ENCODE data around the gene SLC2A5.

Gene SLC2A5

GRCh38 chr1:9087411-9088125, 18.1 kb upstream of the SLC2A5 start:
- no peak for DNase-seq

DNA sequence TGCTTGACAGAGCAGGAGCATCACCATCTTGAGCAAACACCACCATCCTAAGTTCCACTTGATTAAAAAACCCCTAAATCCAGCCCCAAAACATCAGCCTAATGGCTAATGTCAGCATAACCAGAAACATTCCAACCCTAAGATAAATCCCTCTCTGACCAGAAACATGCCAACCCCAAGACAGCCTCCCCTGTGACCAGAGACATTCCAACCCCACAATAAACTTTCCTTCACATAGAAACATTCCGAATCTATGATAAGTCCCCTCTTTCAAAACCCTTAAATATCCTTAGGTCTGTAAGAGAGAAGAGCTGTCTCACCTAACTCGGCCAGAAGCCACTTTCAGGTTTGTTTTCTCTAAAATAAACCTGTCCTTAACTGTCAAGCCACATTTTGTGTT, 17.4 kb upstream of the SLC2A5 start:
- no peak for DNase-seq

GRCh38 chr1:9086045-9086444, 16.6 kb upstream of the SLC2A5 start:
- DNase-seq: no peak

- DNase-seq: no peak
Measured at GRCh38 chr1:9085306-9085940, 16.0 kb upstream of the SLC2A5 start.

GRCh38 chr1:9084906-9085305, 15.5 kb upstream of the SLC2A5 start:
- DNase-seq: no peak

- DNase-seq: no peak
Measured at GRCh38 chr1:9081473-9081872, 12.0 kb upstream of the SLC2A5 start.

DNA sequence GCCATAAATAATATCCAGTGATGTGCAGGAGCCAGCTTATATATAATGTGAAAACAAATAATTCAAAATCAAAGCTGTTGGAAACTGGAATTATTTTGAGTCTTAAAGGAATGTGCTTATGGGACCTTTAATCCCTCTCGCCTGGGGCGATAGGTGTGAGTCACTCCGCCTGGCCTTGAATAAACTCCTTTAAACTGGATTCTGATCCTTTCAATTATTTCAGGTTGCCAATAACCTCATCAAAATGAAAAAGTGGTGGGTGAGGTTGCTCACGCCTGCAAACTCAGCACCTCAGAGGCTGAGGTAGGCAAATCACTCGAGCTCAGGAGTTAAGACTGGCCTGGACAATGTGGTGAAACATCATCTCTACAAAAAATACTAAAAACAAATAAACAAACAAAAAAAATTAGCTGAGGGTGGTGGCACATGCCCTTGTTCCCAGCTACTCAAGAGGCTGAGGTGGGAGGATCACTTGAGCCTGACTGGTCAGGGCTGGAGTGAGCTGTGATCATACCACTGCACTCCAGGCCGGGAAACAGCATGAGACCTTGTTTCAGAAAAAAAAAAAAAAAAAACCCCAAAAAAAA, 11.4 kb upstream of the SLC2A5 start:
- no peak for DNase-seq

DNA sequence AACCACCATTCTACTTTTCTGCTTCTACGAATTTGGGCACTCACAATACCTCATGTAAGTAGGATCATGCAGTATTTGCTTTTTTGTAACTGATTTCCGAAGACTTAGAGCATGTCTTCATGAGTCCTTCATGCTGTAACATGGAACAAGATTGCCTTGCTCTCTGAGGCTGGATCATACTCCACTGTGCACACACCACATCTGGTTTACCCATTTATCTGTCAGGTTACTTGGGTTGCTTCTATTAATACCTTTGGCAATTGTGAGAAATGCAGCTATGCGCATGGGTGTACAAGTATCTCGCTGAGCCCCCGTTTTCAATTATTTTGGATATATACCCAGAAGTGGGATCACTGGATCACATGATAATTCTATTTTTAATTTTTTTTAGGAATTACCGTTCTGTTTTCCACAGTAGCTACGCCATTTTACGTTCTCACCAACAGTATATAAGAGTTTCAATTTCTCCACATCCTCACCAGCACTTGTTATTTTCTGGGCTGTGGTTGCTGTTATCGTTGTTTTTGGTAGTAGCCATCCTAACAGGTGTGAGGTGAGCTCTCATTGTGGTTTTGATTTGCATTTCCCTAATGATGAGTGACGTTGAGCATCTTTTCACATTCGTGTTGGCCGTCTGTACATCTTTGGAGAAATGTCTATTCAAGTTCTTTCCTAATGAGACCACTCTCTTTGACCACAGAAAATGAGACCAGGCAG, 10.7 kb upstream of the SLC2A5 start:
- DNase-seq: no peak

DNA sequence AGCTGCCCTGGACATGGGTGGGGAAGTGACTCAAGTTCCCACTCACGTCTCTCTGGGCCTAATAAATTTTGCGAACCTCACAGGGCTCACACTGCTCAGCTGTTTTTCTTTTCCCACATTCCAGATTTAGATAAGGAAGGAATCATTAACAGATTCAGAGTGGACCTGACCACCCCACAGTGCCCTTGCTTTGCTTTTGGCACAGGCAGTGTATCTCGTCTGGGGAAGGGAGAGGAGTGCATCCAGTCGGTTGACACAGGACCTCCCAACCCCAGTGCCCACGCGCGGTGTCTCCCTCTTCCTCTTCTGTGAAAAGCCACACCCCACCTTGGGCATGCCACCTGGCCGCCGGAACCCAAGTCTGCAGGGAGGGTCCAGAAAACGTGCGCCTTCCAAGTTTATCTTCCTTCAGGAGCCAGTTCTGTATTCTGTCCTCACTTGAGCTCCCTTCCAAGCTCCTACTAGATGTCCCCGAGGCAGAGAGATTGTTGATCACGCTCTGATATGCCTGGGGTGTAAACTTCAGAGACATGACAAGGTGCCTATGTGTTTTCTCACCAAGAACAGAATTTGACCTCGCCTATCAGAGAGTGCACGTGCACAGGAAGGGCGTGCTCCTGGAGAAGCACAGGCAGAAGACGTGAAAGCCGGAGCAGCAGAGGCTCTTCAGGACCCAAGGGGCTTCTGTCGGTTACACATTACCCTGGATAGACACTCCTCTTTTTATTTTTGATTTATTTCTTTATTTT, 9.5 kb upstream of the SLC2A5 start:
- no peak for DNase-seq

DNA sequence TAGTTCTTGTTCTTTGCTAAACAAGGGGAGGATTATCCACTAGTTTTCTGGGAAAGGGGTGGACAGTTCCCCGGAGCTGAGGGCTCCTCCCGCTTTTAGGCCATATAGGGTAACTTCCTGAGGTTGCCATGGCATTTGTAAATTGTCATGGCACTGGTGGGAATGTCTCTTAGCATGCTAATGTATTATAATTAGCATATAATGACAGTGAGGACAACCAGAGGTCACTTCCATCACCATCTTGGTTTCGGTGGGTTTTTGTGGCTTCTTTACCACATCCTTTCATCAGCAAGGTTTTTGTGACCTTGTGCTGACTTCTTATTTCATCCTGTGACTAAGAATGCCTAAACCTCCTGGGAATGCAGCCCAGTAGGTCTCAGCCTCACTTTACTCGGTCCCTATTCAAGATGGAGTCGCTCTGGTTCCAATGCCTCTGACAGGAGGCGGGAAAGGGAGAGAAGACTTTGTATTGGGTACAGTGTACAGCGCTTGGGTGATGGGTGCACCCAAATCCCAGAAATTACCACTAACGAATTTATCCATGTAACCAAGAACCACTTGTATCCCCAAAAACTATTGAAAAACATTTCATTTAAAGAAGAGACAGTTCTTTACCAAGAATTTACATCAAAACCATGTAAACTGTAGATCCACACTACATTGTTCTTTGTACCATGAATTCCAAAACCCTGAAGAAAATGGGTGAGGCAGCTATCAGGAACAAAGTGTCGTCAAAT, 8.7 kb upstream of the SLC2A5 start:
- DNase-seq: peak; percentile 44

GRCh38 chr1:9075022-9075421, 5.6 kb upstream of the SLC2A5 start:
- no peak for DNase-seq

- no peak for DNase-seq
Measured at GRCh38 chr1:9073143-9073542, 3.7 kb upstream of the SLC2A5 start.

DNA sequence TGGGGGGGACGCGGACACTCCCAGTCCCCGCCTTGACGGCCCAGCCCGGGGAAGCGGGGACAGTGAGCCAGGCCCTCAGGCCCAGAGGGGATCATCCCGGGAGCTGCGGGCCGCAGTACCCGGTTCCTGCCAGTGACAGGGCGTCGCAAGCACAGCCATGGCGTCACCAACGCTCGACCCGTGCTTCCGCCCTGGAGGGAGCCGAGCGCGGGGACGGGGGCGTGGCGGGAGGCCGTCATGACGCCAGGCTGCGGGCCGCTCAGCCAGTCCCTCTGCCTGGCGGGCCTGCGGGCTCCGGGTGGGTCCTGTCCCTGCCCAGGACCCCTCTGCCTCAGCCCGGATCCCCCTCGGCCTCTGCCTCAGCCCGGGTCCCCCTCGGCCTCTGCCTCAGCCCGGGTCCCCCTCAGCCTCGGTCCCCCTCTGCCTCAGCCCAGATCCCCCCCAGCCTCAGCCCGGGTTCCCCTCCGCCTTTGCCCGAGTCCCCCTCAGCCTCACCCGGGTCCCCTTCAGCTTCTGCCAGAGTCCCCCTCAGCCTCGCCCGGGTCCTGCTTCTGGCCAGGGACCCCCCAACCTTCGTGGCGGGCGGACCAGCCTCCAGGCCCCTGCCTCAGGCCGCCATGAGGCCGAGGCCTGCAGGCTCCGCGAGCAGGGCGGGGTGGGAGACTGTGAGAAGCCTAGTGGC, 2.3 kb upstream of the SLC2A5 start:
- no peak for DNase-seq

- no peak for DNase-seq
Measured at GRCh38 chr1:9070486-9070885, 1.1 kb upstream of the SLC2A5 start.

DNA sequence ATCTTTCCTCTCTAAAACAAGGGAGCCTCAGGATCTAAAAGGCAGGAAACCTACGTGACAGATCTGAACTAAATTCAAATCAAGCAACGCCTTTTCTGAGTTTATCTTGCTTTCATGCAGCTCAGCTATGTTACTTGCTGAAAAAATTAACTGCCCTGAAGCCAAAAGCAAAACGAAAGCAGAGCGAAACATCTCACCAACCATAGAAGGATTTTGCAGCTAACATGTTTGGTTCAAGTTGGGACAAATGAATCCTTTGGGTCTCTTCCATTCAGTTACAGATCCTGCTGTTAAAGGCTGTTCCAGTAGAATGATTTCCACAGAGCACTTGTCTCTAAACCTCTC, 482 bp downstream of the SLC2A5 start:
- DNase-seq: no peak

DNA sequence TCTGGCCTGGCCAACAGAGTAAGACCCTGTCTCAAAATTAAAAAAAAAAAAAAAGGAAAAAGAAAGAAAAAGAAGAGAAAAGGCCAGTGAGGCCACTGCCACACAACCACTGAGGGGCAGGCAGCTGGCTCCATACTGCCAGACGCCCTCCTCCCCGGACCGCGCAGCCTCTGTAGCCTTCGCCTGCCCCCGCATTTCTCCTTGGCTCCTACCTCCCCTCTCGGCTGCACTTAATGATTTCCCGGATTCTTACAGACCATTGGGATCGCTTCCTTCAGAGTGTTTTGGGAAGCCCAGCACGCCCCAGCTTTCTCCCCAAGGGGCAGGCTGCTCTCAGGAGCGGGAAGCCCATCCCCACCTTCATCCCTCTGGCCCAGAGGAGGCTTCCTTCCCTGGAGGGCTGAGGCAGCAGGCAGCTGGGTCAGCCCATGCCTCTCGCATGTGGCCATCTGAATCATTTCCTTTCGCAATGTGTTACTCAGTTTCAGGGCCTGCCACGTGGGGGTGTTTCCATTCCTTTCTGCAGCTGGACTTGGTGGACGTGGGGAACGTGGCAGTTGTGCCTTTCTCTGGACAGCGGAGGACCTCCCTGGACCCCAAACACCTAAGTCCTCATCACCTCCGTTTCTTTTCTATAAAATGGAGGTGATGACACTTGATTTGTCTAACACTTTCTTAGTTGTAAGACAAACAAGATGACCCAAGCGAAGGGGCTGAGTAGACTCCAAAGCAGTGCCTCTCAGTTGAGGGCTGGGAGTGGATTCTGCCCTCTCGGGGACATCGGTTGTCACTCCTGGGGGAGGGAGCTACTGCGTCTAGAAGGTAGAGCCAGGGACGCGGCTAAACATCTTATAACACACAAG, 2.3 kb downstream of the SLC2A5 start:
- DNase-seq: no peak

DNA sequence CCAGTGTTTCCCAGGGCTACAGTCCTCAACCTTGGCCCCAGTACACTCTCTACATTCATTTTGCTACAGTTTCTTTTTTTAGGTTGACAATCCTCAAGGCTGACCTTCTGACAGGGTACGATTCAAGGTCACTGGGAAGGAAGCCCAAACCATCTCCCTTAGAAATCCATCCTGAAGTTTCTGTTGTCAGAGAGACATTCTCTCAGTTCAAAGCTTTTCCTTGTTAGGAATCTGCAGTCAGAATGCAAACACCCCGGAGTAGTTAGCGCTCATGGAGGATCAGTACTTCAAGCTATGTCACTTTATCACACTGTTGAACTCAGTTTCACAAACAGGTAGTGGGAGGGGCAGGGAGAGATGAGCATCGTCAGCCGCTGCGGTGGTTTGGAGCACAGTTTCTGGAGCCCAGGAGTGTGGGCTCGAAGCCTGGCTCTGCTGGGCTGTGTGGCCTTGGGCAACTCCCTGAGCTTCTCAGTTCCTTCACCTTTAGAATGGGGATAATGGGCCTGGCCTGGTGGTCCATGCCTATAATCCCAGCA, 4.2 kb downstream of the SLC2A5 start:
- DNase-seq: no peak

DNA sequence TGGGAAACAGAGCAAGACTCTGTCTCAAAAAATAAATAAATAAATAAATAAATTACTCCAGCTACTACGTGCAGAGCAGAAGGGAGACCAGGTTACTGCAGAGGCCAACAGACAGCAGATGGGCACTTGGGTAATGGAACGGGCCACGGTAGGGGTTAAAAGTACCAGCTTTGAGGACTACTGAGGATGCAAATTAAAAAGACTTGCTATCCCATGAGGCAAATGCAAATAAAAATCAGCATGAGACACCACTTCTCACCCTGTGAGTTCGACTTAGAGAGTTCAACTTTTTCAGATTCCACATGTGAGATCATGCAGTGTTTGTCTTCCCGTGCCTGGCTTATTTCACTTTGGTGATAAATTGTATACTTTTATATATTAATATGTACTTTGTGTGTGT, 6.6 kb downstream of the SLC2A5 start:
- no peak for DNase-seq

GRCh38 chr1:9062021-9062471, 7.4 kb downstream of the SLC2A5 start:
- no peak for DNase-seq

DNA sequence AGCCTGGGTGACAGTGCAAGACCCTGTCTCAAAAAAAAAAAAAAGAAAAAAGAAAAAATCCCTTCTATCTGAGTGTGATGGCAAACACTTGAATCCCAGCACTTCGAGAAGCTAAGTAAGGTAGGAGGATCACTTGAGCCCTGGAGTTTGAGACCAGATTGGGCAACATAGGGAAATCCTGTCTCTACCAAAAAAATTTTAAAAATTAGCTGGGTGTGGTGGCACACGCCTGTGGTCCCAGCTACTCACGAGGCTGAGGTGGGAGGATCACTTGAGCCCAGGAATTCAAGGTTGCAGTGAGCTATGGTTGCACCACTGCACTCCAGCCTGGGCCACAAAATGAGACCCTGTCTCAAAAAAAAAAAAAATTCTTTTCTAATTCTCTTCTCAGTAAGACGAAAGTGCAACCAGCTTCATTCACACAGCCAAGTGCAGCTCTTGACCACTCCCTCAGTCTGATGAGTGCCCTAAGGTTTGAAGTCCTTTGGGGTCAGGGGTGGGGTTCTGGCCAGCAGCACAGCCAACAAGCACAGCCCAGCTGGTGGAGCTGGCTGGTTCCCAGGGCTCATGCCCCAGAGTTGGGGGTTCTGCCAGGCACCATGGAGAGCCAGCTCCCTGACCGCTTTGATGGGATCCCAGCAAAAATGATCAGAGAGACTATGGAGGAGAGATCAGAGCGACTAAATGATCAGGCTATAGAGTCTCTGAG, 8.0 kb downstream of the SLC2A5 start:
- no peak for DNase-seq
